Forelimb muscle (tissue), 1 donor: ENCODE results near the gene BNIPL. TPM values are rescaled to one million over a fixed set of nuclear protein-coding genes. Genes with fewer than 3 reads are reported as not detected.

ENCODE experiments used
- DNase-seq: peaks from one replicate; pipeline ENCODE4 v3.0.0-alpha.2; 2013; ENCODE audit warnings: low read depth
- polyA plus RNA-seq: library from polyadenylated mRNA; unstranded; fragments of 120-200 nt; gene quantifications from one replicate; pipeline ENCODE4 v1.2.1, GENCODE V29; 2013; ENCODE audit not compliant: insufficient read length

BNIPL gene
- polyA plus RNA-seq, 1 donor: 0.70 TPM

DNA sequence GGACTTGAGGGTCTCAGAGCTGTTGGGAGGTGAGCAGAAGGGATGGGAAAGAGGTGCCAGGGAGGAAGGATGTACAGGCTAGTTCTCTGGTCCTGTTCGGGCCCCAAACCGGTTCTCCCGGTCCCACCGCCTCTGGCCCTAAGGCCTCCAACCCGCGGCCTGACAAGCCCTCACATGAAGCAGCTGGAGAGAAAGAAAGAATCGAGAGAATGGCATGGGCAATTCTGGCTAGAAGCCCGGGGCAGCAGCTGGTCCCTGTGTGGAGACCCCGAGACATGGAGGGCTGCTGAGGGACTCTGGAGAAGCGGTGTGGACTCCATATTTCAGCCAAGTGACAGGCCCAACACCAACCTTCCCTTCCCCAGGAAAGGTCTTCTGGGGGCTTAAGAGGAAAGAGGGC is 22.3 kb downstream of the BNIPL start:
- no peak for DNase-seq

DNA sequence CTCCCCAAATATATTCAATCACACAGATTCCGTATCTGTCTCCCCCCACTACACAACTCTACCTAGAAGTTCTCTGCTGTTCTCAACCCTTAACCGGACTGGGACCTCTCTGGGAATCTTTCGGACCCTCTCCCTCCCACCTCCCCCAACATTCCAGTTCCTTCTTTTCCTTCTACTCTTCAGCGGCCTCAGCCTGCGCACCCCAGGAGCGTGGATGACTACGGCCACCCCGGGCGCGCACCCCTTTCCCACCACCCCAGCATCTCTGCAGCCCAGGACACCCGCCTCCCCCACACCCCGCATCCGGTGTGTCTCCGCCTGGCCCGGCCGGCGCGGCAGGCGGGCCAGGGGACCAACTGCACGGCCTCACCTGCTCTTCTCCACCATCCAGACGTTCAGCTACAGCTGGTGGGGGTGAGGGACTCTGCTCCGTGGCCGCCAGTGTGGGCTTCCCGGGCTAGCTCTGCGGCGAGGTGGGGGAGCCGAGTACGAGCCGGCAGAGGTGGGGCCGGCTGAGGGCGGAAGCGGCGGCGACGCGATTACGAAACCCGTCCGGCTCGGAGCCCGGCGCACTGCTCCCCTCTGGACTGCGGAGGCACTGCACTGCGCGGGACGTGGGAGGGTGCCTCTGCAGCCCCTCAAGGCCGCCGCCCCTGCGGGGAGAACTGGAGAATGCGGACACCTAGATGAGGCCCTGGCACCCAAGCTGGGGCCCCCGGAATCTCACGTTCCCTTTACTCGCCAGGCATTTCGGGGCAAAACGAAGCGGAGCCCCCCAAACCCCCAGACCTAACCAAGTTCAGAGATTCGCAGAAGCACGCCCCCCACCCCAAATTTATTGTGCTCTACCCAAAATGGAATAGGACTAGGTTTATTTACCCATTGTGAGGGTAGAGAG is 23.0 kb downstream of the BNIPL start, which contains the start of gene CDC42SE1:
TSS of gene CDC42SE1 (minus strand) at position 514 of the 898 bp plus-strand sequence. CDS start 3,892 bp downstream, outside the sequence.
- no peak for DNase-seq

DNA sequence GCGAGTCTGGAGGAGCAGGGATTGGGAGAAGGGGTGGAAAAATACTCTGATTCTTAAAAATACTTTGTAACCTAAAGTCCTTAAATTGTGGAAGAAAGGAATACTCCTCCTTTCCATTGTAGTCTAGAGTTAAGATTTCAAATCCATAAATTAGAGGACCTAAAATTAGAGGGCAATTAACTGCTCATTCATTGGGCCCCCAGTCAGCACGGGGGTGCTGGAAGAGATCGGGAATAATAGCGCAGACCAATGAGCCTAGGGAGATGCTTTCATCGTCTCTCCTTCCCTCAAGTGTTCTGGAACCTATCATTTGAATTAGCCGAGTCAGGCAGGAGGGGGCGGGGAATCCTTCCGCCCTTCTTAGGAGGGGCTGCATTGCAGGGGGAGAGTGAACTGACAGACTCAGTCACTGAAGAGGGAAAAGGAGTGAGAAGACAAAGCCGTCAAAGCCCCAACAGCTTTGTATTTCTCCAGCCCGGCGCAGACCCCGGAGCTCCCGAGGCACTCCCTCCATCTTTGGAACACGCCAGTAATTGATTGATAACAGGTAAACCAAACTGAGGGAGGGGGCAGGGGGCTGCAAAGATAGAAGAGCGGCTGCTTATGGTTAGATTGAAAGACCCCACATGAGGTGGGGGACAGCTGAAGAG is 23.7 kb downstream of the BNIPL start, which contains the start of gene MLLT11:
TSS of gene MLLT11 (plus strand) at position 391 of the 650 bp plus-strand sequence. CDS start 6,828 bp downstream, outside the sequence.
- peak; percentile 76 for DNase-seq

DNA sequence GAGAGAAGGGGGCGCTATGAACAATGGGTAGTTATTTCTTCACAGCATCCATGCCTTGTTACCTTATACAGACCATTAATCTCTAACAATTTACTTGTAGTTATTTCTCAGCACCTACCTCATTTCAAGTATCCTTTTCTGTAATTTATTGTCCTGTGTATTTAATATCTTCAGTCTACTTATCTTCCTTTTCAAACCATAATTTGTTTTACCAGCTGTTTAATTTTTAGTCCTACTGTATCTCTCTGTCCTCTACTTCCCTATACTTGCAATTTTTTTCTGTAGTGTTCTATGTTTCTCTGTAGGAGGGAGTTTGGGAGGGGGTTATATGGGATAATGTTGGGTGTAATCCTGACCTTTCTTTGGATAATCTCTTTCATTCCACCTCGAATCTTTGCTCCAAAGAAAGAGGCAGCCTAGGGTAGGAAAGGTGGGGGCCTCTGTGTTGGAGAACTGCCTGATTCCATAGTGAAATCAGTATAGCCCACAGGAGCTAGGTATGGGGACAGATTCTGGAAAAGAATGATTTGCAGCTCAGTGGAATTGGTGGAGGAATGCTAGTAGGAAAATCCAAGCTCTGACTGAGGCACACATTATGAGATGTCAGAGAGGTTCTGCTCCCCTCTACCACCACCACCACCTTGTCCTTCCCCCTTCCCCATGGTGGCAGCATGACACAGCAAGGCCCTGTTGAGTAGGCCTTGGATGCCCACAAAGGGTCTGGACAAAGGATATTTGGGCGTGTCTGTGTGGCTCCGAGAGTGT is 24.5 kb downstream of the BNIPL start:
- DNase-seq: no peak

DNA sequence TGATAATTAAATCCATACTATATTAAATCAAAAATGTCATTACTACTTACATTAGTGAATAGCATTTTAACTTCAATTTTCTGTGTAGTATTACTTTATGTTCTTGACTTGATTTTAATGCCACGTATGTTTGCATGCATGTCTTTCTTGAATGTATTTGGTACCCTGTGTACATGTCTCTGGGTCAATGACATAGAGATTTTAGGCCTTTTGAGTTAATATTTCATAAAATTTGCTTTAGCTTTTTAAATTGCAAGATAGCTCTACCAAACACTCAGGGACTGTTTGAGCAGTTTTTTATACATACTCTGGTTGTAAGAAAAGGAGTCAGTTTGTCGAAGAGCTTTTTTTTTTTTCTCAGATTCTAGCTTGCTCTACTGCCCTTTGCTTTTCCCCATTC is 25.3 kb downstream of the BNIPL start:
- no peak for DNase-seq

DNA sequence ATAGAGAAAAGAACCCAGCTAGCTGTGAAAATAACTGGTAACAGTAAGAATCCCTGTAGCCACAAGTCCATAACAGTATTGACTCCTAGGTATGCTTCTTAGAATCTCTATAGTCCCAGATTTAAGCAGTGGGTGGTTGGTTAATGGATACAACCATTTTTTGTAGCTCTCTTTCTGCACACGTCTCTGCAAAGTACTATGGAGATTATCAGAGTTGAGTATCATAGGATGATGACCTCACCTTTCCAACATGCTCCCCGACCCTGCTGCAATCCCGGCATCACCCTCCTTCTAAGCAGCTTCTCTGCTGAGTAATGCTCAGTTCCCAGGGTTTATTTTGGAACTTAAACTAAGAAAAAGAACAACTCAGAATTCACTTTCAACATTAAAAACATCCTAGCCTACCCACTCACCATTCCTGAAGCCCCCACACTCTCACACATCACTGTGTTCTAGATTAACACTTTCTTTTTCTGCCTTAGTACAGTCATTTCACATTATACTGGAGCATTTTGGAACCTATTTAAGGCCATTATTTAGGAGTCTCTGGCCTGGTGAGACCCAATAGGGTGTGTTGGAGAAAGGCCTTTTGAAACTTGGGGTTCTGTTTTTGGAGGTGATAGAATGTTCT is 26.5 kb downstream of the BNIPL start:
- no peak for DNase-seq

DNA sequence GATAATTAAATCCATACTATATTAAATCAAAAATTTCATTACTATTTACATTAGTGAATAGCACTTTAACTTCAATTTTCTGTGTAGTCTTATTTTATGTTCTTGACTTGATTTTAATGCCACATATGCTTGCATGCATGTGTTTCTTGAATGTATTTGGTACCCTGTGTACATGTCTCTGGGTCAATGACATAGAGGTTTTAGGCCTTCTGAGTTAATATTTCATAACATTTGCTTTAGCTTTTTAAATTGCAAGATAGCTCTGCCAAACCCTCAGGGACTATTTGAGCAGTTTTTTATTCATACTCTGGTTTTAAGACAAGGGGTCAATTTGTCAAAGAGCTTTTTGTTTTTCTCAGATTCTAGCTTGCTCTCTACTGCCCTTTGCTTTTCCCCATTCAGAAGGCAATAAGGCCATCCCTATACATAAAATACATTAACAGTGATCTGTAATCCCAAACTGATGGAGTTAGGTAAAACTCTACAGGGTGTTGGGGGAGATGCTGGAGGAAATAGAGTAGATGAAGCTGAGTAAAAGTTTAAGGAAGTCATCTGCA is 28.8 kb downstream of the BNIPL start:
- DNase-seq: no peak

DNA sequence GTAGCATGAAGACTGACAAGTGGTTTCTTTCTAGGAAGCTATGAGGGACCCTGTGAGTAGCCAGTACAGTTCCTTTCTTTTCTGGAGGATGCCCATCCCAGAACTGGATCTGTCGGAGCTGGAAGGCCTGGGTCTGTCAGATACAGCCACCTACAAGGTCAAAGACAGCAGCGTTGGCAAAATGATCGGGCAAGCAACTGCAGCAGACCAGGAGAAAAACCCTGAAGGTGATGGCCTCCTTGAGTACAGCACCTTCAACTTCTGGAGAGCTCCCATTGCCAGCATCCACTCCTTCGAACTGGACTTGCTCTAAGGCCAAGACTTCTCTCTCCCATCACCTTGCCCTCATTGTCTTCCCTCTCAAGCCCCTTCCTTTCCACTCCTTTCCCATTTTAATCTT is 30.8 kb downstream of the BNIPL start:
- DNase-seq: no peak

DNA sequence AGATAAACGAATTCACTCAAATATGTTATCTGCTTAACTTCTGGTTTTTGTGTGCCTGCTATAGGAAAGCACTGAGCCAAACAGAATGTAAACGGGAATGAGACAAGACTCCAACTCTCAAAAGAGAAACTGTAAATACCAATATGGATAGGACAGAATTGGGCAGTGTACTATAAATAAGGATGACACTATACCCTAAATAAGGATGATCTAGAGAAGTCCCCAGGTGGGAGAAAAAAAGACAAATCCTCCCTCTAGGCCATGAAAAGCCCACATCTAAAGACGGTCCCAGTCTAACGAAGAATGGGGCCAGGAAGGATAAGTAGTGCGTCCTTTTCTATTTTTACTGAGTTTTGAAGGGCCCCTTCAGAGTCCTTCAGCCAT is 32.7 kb downstream of the BNIPL start:
- DNase-seq: no peak

DNA sequence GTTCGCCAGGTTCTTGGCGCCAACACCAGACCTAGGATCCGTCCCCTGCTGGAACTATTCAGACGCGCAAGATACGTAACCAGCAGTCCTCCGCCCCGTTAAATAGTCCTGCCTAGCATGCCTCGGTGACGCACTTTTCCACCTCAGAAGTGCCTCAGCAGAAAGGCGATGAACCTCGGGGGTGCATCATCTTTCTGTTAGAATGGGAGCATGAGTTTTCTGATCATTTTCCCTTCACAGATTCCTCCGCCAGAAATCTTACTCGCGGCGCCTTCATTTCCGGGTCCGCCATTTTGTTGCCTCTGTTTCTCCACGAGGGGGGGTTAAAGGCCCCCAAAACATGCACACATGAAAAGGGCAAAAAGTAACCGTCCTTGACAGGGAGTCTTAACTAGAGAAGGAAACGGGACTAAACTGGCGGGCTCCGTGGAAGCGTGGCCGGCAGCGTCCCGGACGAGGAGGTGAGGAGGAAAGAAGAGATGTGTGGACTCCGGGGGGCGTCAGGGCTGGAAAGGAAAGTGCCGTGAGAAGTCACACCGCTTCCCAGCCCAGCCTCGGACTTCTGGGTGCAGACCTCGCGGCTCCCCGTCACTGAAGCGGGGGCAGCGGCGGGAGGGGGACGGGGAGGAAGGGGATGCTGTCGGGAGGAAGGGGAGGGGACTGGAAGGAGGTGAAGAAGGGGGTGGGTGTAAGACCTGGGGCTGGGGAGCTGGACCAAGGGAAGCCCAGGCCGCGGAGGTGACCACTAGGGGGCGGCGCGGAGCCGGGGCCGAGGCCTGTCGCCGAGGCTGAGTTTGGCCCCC is 34.3 kb downstream of the BNIPL start, which contains the start of gene GABPB2:
TSS of gene GABPB2 (plus strand) at position 288 of the 803 bp plus-strand sequence. CDS start 17,429 bp downstream, outside the sequence.
- DNase-seq: peak; percentile 95

DNA sequence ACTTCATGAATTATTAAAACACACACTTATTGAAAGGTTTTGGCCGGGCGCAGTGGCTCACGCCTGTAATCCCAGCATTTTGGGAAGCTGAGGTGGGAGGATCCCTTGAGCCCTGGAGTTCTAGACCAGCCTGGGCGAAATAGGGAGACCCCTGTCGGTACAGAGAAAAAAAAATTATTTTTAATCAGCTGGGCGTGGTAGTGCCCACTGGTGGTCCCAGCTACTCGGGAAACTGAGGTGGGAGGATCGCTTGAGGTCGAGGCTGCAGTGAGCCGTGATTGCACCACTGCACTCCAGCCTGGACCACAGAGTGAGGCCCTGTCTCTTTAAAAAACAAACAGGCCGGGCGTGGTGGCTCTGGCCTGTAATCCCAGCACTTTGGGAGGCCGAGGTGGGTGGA is 35.8 kb downstream of the BNIPL start:
- DNase-seq: no peak

DNA sequence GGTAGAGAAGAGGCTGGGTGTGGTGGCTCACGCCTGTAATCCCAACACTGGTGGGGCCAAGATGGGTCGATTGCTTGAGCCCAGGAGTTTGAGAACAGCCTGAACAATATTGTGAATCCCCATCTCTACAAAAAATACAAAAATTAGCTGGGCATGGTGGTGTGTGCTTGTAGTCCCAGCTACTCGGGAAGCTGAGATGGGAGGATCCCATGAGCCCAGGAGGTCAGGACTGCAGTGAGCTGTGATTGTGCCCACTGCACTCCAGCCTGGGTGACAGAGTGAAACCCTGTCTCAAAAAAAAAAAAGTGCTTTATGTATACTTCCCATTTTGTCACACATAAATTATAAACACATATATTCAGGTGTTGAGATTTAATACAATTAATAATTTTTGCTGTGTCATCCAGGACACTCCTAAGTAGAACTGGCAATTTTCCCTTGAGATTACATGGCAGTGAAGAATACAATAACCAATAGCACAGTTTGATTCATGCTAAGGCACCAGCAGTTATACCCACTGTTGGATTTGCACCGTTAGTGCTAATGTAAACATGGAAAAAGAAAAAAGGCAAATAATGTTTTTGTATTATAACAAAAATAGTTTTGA is 49.7 kb downstream of the BNIPL start:
- DNase-seq: no peak

Other genes with a start within 250 kb of the BNIPL start
- 57.6 TPM for gene CTSK, start 228.3 kb upstream of the BNIPL start, polyA plus RNA-seq
- 34.5 TPM for gene ARNT, start 160.0 kb upstream of the BNIPL start, polyA plus RNA-seq
- gene CTXND2, start 149.4 kb upstream of the BNIPL start, polyA plus RNA-seq: not detected
- gene SETDB1, start 110.2 kb upstream of the BNIPL start, polyA plus RNA-seq: 38.6 TPM
- 65.9 TPM for gene CERS2, start 61.8 kb upstream of the BNIPL start, polyA plus RNA-seq
- 2.5 TPM for gene ANXA9, start 54.3 kb upstream of the BNIPL start, polyA plus RNA-seq
- 17.7 TPM for gene MINDY1, start 29.7 kb upstream of the BNIPL start, polyA plus RNA-seq
- 25.1 TPM for gene PRUNE1, start 28.1 kb upstream of the BNIPL start, polyA plus RNA-seq
- 6.5 TPM for gene C1orf56, start 11.2 kb downstream of the BNIPL start, polyA plus RNA-seq
- gene CDC42SE1, start 23.0 kb downstream of the BNIPL start, polyA plus RNA-seq: 53.3 TPM
- gene MLLT11, start 23.8 kb downstream of the BNIPL start, polyA plus RNA-seq: 10.4 TPM
- 5.2 TPM for gene GABPB2, start 34.2 kb downstream of the BNIPL start, polyA plus RNA-seq
- gene SEMA6C, start 110.0 kb downstream of the BNIPL start, polyA plus RNA-seq: 97.0 TPM
- 1.7 TPM for gene TNFAIP8L2, start 120.1 kb downstream of the BNIPL start, polyA plus RNA-seq
- gene LYSMD1, start 129.3 kb downstream of the BNIPL start, polyA plus RNA-seq: 12.2 TPM
- 40.0 TPM for gene SCNM1, start 129.6 kb downstream of the BNIPL start, polyA plus RNA-seq
- 43.2 TPM for gene TMOD4, start 139.4 kb downstream of the BNIPL start, polyA plus RNA-seq
- 46.7 TPM for gene VPS72, start 153.6 kb downstream of the BNIPL start, polyA plus RNA-seq
- gene PIP5K1A, start 162.0 kb downstream of the BNIPL start, polyA plus RNA-seq: 36.6 TPM
- 116 TPM for gene PSMD4, start 218.1 kb downstream of the BNIPL start, polyA plus RNA-seq
- gene ZNF687, start 245.7 kb downstream of the BNIPL start, polyA plus RNA-seq: 11.9 TPM